Keratinocyte (primary cell): ENCODE results near the gene GPBP1.

ENCODE experiments used
- EZH2 ChIP-seq: IDR thresholded peaks from one replicate; pipeline ENCODE4 v1.6.1; 2012; ENCODE audit warnings: inconsistent platforms, mild to moderate bottlenecking, low read length, moderate library complexity
- TF ChIP-seq, protein P1 (sequence below), 3 experiments: IDR thresholded peaks in 1 of 3; conservative IDR thresholded peaks in 1 of 3; optimal IDR thresholded peaks in 1 of 3; 2 replicates in 2 of 3; 3 replicates in 1 of 3; pipeline versions ENCODE3 to v1.5.1; 2011; ENCODE audit warnings: low read length in 3 of 3, mild to moderate bottlenecking in 3 of 3, moderate library complexity in 2 of 3, control low read depth in 1 of 3, inconsistent platforms in 1 of 3; ENCODE audit not compliant: insufficient read depth in 2 of 3; ENCODE audit errors: extremely low read depth in 1 of 3

GRCh38 chr5:57173319-57174127, at the start of gene GPBP1:
- TF ChIP-seq, protein P1, sequence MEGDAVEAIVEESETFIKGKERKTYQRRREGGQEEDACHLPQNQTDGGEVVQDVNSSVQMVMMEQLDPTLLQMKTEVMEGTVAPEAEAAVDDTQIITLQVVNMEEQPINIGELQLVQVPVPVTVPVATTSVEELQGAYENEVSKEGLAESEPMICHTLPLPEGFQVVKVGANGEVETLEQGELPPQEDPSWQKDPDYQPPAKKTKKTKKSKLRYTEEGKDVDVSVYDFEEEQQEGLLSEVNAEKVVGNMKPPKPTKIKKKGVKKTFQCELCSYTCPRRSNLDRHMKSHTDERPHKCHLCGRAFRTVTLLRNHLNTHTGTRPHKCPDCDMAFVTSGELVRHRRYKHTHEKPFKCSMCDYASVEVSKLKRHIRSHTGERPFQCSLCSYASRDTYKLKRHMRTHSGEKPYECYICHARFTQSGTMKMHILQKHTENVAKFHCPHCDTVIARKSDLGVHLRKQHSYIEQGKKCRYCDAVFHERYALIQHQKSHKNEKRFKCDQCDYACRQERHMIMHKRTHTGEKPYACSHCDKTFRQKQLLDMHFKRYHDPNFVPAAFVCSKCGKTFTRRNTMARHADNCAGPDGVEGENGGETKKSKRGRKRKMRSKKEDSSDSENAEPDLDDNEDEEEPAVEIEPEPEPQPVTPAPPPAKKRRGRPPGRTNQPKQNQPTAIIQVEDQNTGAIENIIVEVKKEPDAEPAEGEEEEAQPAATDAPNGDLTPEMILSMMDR (optimal IDR thresholded peaks at IDR 0.05 in 1 of 3, IDR thresholded peaks at IDR 0.05 in 1 of 3, conservative IDR thresholded peaks at IDR 0.05 in 1 of 3; ENCODE audit: extremely low read depth in 1 of 3, insufficient read depth in 2 of 3, low read length in 3 of 3), result peak in 1 of 3 experiments; percentile 29
- TF ChIP-seq EZH2, result no peak
